Measurements from ENCODE around the gene METTL13. TPM values are rescaled to one million over a fixed set of nuclear protein-coding genes. Genes with fewer than 3 reads are reported as not detected.
A peak's percentile ranks its signal among the peaks of the same experiment; 100 is the strongest.

The METTL13 gene
- total RNA-seq, 1 donor from 2014 or later, result 25.1 TPM

GRCh38 chr1:171800342-171800741, 18.9 kb downstream of the METTL13 start:
- Histone ChIP-seq H3K9ac (ENCODE audit: low read length) (no peak overlapping the region), H3K27me3 (ENCODE audit: insufficient read depth, low read length) (no peaks in the 10 kb centered on the region), H4K20me1 (ENCODE audit: insufficient read depth, low read length) (no peaks in the 10 kb centered on the region), H3K4me1 (ENCODE audit: insufficient read depth, low read length) (no peaks in the 10 kb centered on the region), H2AFZ (ENCODE audit: low read depth, low read length) (no peak overlapping the region), H3K36me3 (ENCODE audit: insufficient read depth, low read length) (peaks cover 24% of the 10 kb centered on the region), H3K4me2 (ENCODE audit: low read length) (no peak overlapping the region), H3K9me3 (ENCODE audit: insufficient read depth, low read depth, low read length) (no peaks in the 10 kb centered on the region), H3K4me3 (ENCODE audit: insufficient read depth, low read depth, low read length) (no peak overlapping the region), H3K27ac (ENCODE audit: low read depth, low read length) (no peak overlapping the region), H3K79me2 (ENCODE audit: insufficient read depth, low read length) (peaks cover 1% of the 10 kb centered on the region)
- FAIRE-seq, result no peak
- H3K4me3 Mint-ChIP-seq (ENCODE audit: unreplicated experiment), result no peak overlapping the region
- TF ChIP-seq EZH2 (IDR thresholded peaks at IDR 0.05; ENCODE audit: insufficient read depth, low read length), result no peak
- no peaks in the 10 kb centered on the region for H3K4me1 Mint-ChIP-seq (ENCODE audit: low read depth, unreplicated experiment)
- H3K27ac Mint-ChIP-seq (ENCODE audit: unreplicated experiment), result no peak overlapping the region
- H3K36me3 Mint-ChIP-seq (ENCODE audit: low read depth, unreplicated experiment), result peaks cover 10% of the 10 kb centered on the region
- H3K9me3 Mint-ChIP-seq (ENCODE audit: unreplicated experiment), result no peaks in the 10 kb centered on the region
- DNase-seq (ENCODE audit: low read depth), result no peak
- H3K27me3 Mint-ChIP-seq (ENCODE audit: low read depth, unreplicated experiment), result no peaks in the 10 kb centered on the region

GRCh38 chr1:171800851-171801250, 19.4 kb downstream of the METTL13 start:
- Mint-ChIP-seq H3K27me3 (ENCODE audit: low read depth, unreplicated experiment) (no peaks in the 10 kb centered on the region), H3K36me3 (ENCODE audit: low read depth, unreplicated experiment) (peaks cover 10% of the 10 kb centered on the region), H3K4me3 (ENCODE audit: unreplicated experiment) (no peak overlapping the region), H3K4me1 (ENCODE audit: low read depth, unreplicated experiment) (no peaks in the 10 kb centered on the region), H3K27ac (ENCODE audit: unreplicated experiment) (no peak overlapping the region), H3K9me3 (ENCODE audit: unreplicated experiment) (no peaks in the 10 kb centered on the region)
- Histone ChIP-seq H3K27me3 (ENCODE audit: insufficient read depth, low read length) (no peaks in the 10 kb centered on the region), H2AFZ (ENCODE audit: low read depth, low read length) (no peak overlapping the region), H3K27ac (ENCODE audit: low read depth, low read length) (no peak overlapping the region), H4K20me1 (ENCODE audit: insufficient read depth, low read length) (no peaks in the 10 kb centered on the region), H3K9me3 (ENCODE audit: insufficient read depth, low read depth, low read length) (no peaks in the 10 kb centered on the region), H3K36me3 (ENCODE audit: insufficient read depth, low read length) (peaks cover 21% of the 10 kb centered on the region), H3K9ac (ENCODE audit: low read length) (no peak overlapping the region), H3K4me1 (ENCODE audit: insufficient read depth, low read length) (no peaks in the 10 kb centered on the region), H3K4me3 (ENCODE audit: insufficient read depth, low read depth, low read length) (no peak overlapping the region), H3K79me2 (ENCODE audit: insufficient read depth, low read length) (no peaks in the 10 kb centered on the region), H3K4me2 (ENCODE audit: low read length) (no peak overlapping the region)
- TF ChIP-seq EZH2 (IDR thresholded peaks at IDR 0.05; ENCODE audit: insufficient read depth, low read length) (no peak), CTCF (IDR thresholded peaks at IDR 0.05; ENCODE audit: insufficient read depth, low read depth, low read length) (no peak)
- FAIRE-seq, result no peak
- no peak for DNase-seq (ENCODE audit: low read depth)

GRCh38 chr1:171801487-171801891, 20.0 kb downstream of the METTL13 start:
- Histone ChIP-seq H3K4me2 (ENCODE audit: low read length) (no peak overlapping the region), H3K36me3 (ENCODE audit: insufficient read depth, low read length) (peaks cover 15% of the 10 kb centered on the region), H3K27ac (ENCODE audit: low read depth, low read length) (no peak overlapping the region), H3K9me3 (ENCODE audit: insufficient read depth, low read depth, low read length) (no peaks in the 10 kb centered on the region), H2AFZ (ENCODE audit: low read depth, low read length) (peak overlapping the region; percentile 18), H3K4me1 (ENCODE audit: insufficient read depth, low read length) (no peaks in the 10 kb centered on the region), H3K9ac (ENCODE audit: low read length) (no peak overlapping the region), H4K20me1 (ENCODE audit: insufficient read depth, low read length) (no peaks in the 10 kb centered on the region), H3K4me3 (ENCODE audit: insufficient read depth, low read depth, low read length) (no peak overlapping the region), H3K27me3 (ENCODE audit: insufficient read depth, low read length) (no peaks in the 10 kb centered on the region), H3K79me2 (ENCODE audit: insufficient read depth, low read length) (no peaks in the 10 kb centered on the region)
- Mint-ChIP-seq H3K36me3 (ENCODE audit: low read depth, unreplicated experiment) (peaks cover 6% of the 10 kb centered on the region), H3K4me1 (ENCODE audit: low read depth, unreplicated experiment) (no peaks in the 10 kb centered on the region), H3K27me3 (ENCODE audit: low read depth, unreplicated experiment) (no peaks in the 10 kb centered on the region), H3K4me3 (ENCODE audit: unreplicated experiment) (peak overlapping the region; percentile 29), H3K9me3 (ENCODE audit: unreplicated experiment) (no peaks in the 10 kb centered on the region), H3K27ac (ENCODE audit: unreplicated experiment) (no peak overlapping the region)
- TF ChIP-seq EZH2 (IDR thresholded peaks at IDR 0.05; ENCODE audit: insufficient read depth, low read length) (no peak), CTCF (IDR thresholded peaks at IDR 0.05; ENCODE audit: insufficient read depth, low read depth, low read length) (peak; percentile 90)
- FAIRE-seq (no peak), DNase-seq (ENCODE audit: low read depth) (peak; percentile 10)

Measured in astrocyte (in vitro differentiated cells and primary cell).